Heart left ventricle (tissue), 16 donors: ENCODE results near the gene SCAI. TPM values are rescaled to one million over a fixed set of nuclear protein-coding genes. Genes with fewer than 3 reads are reported as not detected.

Source experiments
- ATAC-seq, 4 donors: fragments of 200-7000 bp; cut with Tn5 transposase; one replicate each; pipeline ENCODE4 v1.9.1; 2020 to 2022; ENCODE audit warnings: moderate library complexity in 4 of 4, mild to moderate bottlenecking in 3 of 4, moderate number of reproducible peaks in 1 of 4
- DNase-seq, 5 donors: peaks; one replicate each; pipeline ENCODE4 v3.0.0-alpha.2; 2020
- H3K27ac ChIP-seq, 12 donors: fragments of 200-600 bp; sonication (generic) in 4 of 12; one replicate each; pipeline versions ENCODE4 v1.5.0 to v1.8.0; 2016 to 2022; ENCODE audit warnings: mild to moderate bottlenecking in 2 of 12
- H3K27me3 ChIP-seq, 9 donors: fragments of 200-600 bp; sonication (generic) in 2 of 9; one replicate each; pipeline versions ENCODE4 v1.5.1 to v1.8.0; 2016 to 2022; ENCODE audit warnings: mild to moderate bottlenecking in 3 of 9
- H3K36me3 ChIP-seq, 9 donors: fragments of 200-600 bp; sonication (generic) in 2 of 9; one replicate each; pipeline versions ENCODE4 v1.5.0 to v1.8.0; 2018 to 2022; ENCODE audit warnings: mild to moderate bottlenecking in 2 of 9
- H3K4me1 ChIP-seq, 12 donors: fragments of 200-600 bp; sonication (generic) in 4 of 12; one replicate each; pipeline versions ENCODE4 v1.5.0 to v1.8.0; 2016 to 2022; ENCODE audit warnings: mild to moderate bottlenecking in 3 of 12
- H3K4me3 ChIP-seq, 12 donors: fragments of 200-600 bp; sonication (generic) in 4 of 12; one replicate each; pipeline versions ENCODE4 v1.5.0 to v1.8.0; 2017 to 2022; ENCODE audit warnings: mild to moderate bottlenecking in 9 of 12, moderate library complexity in 4 of 12
- H3K9me3 ChIP-seq, 12 donors: fragments of 200-600 bp; sonication (generic) in 4 of 12; one replicate each; pipeline versions ENCODE4 v1.5.0 to v1.8.0; 2016 to 2022; ENCODE audit warnings: mild to moderate bottlenecking in 1 of 12
- POLR2A ChIP-seq, 2 donors: fragments of 450-650 bp; IDR thresholded peaks; one replicate each; pipeline ENCODE4 v1.6.1; 2017; ENCODE audit warnings: antibody characterized with exemption in 2 of 2, mild to moderate bottlenecking in 2 of 2, moderate library complexity in 2 of 2
- WGBS, 4 donors: extraction: QIAGEN DNeasy Blood & Tissue Kit in 2 of 4; methylation state at CpG; one replicate each; pipeline versions ENCODE4 v1.1.5 to v1.1.7; 2013 to 2018; 5-methylcytosine and 5-hydroxymethylcytosine counted together
- intact Hi-C, 10 donors: fragments of 100-400 bp; cut with DNase I; formaldehyde crosslinking; loops; one replicate each; pipeline versions ENCODE4 v1.11.1 to v1.14.2; 2022
- polyA plus RNA-seq, 2 donors: library from polyadenylated mRNA; stranded (reverse); fragments of 200-250 nt; gene quantifications; one replicate each; pipeline ENCODE4 v1.2.3, GENCODE V29; 2013
- total RNA-seq, 9 donors: library from RNA; depleted of rRNA in 2 of 9; stranded (reverse); fragments of >200 nt in 2 of 9; fragmentation: NEBNext Ultra II Directional in 3 of 9; extraction: Animal tissue kit (Norgen Biotek cat#: 25700) in 3 of 9; gene quantifications; one replicate each; pipeline versions ENCODE4 v1.1.0 to v1.2.4, GENCODE V29; 2016 to 2023
- TF ChIP-seq, protein P1 (sequence below), 12 donors: fragments of 200-600 bp; sonication (generic) in 4 of 12; IDR thresholded peaks; one replicate each; pipeline versions ENCODE4 v1.5.0 to v1.8.0; 2018 to 2022; ENCODE audit warnings: antibody characterized with exemption in 12 of 12, mild to moderate bottlenecking in 5 of 12
- donor health status: ischemic (EF 13 %, LVEDD 7.1; RV severe dilation, severe dysfunction).
- donor health status: healthy with polysubstance abuse.
- donor health status: DM: no; HTN: yes; CAD: no.
- donor health status: DM: no; HTN: no; CAD: no.
- donor health status: ischemic (EF 25% LVEDD 6.9; RV normal size, moderate dysfunction).
- donor health status: ischemic (EF 25% LVEDD 5.7; RV mildly dilated, moderate dysfunction).
- donor health status: healthy.
- donor health status: DM: yes; HTN: yes; CAD: no.
- donor health status: ischemic (EF 35%, LVEDD 5.7; RV mildly dilated, moderate dysfunction).
- donor health status: nonischemic (EF 11% LVEDD 7.7; RV severe dilation, severe dysfunction).
- donor health status: DM: yes; HTN: yes; CAD: no.
- donor health status: PGD.
- donor health status: ischemic (EF 29% LVEDD 5.4; RV normal size, mild dysfunction).
- donor health status: nonischemic (EF 23%, LVEDD 6.1; RV moderate dilation, normal function).

Gene SCAI
- total and polyA plus RNA-seq, 11 donors = 1.4 to 5.3 (median 3.8) TPM

DNA sequence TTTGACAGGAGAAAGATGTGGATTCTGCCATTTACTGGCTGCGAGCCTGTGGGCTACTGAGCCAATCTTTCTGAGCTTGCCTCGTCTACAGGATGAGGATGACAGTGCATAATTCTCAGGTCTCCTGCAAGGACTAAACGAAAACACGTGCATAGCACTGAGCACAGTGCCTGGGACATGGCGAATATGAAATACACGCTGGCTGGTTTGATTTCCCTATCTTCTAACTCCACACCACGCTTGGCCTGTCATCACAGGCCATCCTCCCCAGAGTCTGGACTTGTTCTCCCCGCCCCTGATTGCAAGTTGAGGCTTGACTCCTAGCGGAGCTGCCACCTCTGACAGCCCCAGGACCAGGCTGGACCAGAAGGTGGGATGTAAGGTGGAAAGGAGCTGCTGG lies 243.5 kb downstream of the SCAI start:
- TF ChIP-seq POLR2A (IDR thresholded peaks at IDR 0.05) = no peak
- TF ChIP-seq, protein P1, sequence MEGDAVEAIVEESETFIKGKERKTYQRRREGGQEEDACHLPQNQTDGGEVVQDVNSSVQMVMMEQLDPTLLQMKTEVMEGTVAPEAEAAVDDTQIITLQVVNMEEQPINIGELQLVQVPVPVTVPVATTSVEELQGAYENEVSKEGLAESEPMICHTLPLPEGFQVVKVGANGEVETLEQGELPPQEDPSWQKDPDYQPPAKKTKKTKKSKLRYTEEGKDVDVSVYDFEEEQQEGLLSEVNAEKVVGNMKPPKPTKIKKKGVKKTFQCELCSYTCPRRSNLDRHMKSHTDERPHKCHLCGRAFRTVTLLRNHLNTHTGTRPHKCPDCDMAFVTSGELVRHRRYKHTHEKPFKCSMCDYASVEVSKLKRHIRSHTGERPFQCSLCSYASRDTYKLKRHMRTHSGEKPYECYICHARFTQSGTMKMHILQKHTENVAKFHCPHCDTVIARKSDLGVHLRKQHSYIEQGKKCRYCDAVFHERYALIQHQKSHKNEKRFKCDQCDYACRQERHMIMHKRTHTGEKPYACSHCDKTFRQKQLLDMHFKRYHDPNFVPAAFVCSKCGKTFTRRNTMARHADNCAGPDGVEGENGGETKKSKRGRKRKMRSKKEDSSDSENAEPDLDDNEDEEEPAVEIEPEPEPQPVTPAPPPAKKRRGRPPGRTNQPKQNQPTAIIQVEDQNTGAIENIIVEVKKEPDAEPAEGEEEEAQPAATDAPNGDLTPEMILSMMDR (IDR thresholded peaks at IDR 0.05) = no peak
- Histone ChIP-seq H3K36me3 (peaks cover 0 to 76% (median 69%) of the 10 kb centered on the region in 9 donors), H3K4me1 (no peaks in the 10 kb centered on the region), H3K27ac (no peak overlapping the region), H3K27me3 (no peaks in the 10 kb centered on the region), H3K4me3 (no peak overlapping the region), H3K9me3 (no peaks in the 10 kb centered on the region)
- DNase-seq (no peak), ATAC-seq (no peak)
- 91 to 97% (median 92%) methylated on average over 7 to 9 of the region's 9 CpGs for WGBS, 4 donors
- intact Hi-C loops = no loop called here

DNA sequence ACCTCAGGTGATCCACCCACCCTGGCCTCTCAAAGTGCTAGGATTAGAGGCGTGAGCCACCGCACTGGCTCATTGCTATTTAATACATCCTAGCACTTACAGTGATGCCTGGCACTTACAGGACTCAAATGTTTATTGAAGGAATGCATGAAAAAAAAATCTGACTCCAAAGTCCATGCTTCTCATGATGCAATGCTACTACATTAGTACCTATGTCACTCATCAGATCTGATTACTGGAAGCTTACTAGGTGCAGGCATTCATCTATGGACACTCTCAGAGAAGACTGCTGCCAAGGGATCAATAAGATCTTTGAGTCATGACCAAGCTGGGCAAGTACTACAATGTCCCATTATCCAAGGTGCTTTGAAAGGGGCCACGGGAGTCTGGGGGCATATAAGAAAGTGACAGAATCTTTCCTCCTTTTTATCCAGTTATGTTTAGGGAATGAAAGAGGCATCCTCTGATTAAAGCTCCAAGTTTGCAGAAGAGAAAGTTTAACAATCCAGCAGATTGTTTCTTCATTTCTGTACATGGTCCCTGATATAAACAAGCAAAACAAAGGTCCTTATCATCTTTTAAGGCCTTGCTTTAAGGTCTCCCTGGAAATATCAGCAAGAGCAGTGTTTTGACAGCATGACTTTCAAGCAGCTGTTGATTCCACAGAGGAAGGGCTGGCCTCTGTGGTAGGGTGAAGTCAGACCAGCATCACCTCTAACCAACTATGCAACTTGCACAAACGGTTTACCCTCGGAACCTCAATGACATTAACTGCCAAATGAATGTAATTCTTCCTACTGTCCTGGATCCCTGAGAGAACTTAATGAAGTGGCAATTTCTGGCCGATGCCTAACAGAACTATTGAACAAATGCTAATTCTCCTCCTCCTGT lies 245.5 kb downstream of the SCAI start:
- ATAC-seq (no peak), DNase-seq (no peak)
- WGBS, 4 donors = 85 to 88% (median 86%) methylated on average over 6 of the region's 6 CpGs
- Histone ChIP-seq H3K36me3 (peaks cover 0 to 75% (median 67%) of the 10 kb centered on the region in 9 donors), H3K4me1 (no peaks in the 10 kb centered on the region), H3K4me3 (no peak overlapping the region), H3K27ac (no peak overlapping the region), H3K27me3 (no peaks in the 10 kb centered on the region), H3K9me3 (no peaks in the 10 kb centered on the region)
- intact Hi-C loops = no loop called here
- TF ChIP-seq, protein P1 (IDR thresholded peaks at IDR 0.05) = no peak
- TF ChIP-seq POLR2A (IDR thresholded peaks at IDR 0.05) = no peak

DNA sequence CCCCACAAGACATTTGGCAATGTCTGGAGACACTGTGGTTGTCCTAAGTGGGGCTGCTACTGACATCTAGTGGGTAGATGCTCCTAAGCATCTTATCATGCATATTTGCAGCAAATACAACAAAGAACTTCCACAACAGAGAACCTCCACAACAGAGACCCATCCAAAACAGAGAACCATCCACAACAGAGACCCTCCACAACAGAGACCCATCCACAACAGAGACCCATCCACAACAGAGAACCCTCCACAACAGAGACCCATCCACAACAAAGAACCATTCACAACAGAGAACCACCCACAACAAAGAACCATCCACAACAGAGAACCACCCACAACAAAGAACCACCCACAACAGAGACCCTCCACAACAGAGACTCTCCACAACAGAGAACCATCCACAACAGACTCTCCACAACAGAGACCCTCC lies 248.6 kb downstream of the SCAI start:
- peaks cover 0 to 89% (median 82%) of the 10 kb centered on the region in 9 donors for H3K36me3 ChIP-seq
- peak in 2 of 4 donors; percentile 36 to 60 for ATAC-seq

More for the DNA sequence above, 248.6 kb downstream of the SCAI start:
- no peaks in the 10 kb centered on the region for H3K4me1 ChIP-seq
- no peaks in the 10 kb centered on the region for H3K27me3 ChIP-seq
- no peaks in the 10 kb centered on the region for H3K9me3 ChIP-seq
- no peak overlapping the region for H3K4me3 ChIP-seq
- intact Hi-C loops = loop anchor here in 2 of 10 donors (1.0 kb wide), 2 partner anchors 120 to 122 kb away; no protein-coding TSS in a partner anchor
- no peak for DNase-seq
- TF ChIP-seq POLR2A (IDR thresholded peaks at IDR 0.05) = no peak
- TF ChIP-seq, protein P1 (IDR thresholded peaks at IDR 0.05) = peak in 9 of 12 donors; percentile 5 to 49 (median 43)
- H3K27ac ChIP-seq = no peak overlapping the region
